ENCODE data around the gene ZDHHC21.

GRCh38 chr9:14654932-14655331, 38.3 kb downstream of the ZDHHC21 start:
- TF ChIP-seq CTCF (IDR thresholded peaks at IDR 0.05; ENCODE audit: low read length) (no peak), EZH2 (IDR thresholded peaks at IDR 0.05; ENCODE audit: borderline replicate concordance, low read length) (no peak)
